Transverse colon (tissue), 4 donors: ENCODE results near the gene ECSIT. TPM values are rescaled to one million over a fixed set of nuclear protein-coding genes. Genes with fewer than 3 reads are reported as not detected.

Source experiments
- DNase-seq: peaks from one replicate; pipeline ENCODE4 v3.0.0-alpha.2; 2019
- H3K27ac ChIP-seq, 4 donors: fragments of 200-600 bp; sonication (generic); 2 replicates each; pipeline ENCODE4 v1.5.1; 2016 to 2018; ENCODE audit warnings: inconsistent platforms in 4 of 4
- H3K27me3 ChIP-seq: fragments of 200-600 bp; sonication (generic); 2 replicates; pipeline ENCODE4 v1.5.1; 2017; ENCODE audit warnings: inconsistent platforms
- H3K36me3 ChIP-seq, 4 donors: fragments of 200-600 bp; sonication (generic); 2 replicates each; pipeline ENCODE4 v1.5.1; 2017 to 2019; ENCODE audit warnings: inconsistent platforms in 4 of 4
- H3K4me1 ChIP-seq, 4 donors: fragments of 200-600 bp; sonication (generic); 2 replicates each; pipeline ENCODE4 v1.5.1; 2017 to 2020; ENCODE audit warnings: inconsistent platforms in 4 of 4
- H3K4me3 ChIP-seq, 4 donors: fragments of 200-600 bp; sonication (generic); 1 replicate in 1 of 4; 2 replicates in 3 of 4; pipeline versions ENCODE4 v1.5.1 to v1.6.1; 2017 to 2019; ENCODE audit warnings: inconsistent platforms in 4 of 4
- H3K9me3 ChIP-seq, 2 donors: fragments of 200-600 bp; sonication (generic); 2 replicates each; pipeline ENCODE4 v1.5.1; 2017 to 2019; ENCODE audit warnings: inconsistent platforms in 2 of 2
- EP300 ChIP-seq: sonication (generic); formaldehyde crosslinking; IDR thresholded peaks from one replicate; pipeline ENCODE4 v1.6.1; 2017; ENCODE audit warnings: antibody characterized with exemption, low read depth
- POLR2A ChIP-seq: fragments of 450-650 bp; IDR thresholded peaks from one replicate; pipeline ENCODE4 v1.6.1; 2016; ENCODE audit warnings: antibody characterized with exemption, mild to moderate bottlenecking, moderate library complexity
- POLR2AphosphoS5 ChIP-seq, 3 donors: sonication (generic); formaldehyde crosslinking; IDR thresholded peaks; one replicate each; pipeline ENCODE4 v1.6.1; 2016; ENCODE audit warnings: antibody characterized with exemption in 3 of 3
- WGBS, 2 donors: methylation state at CpG; one replicate each; pipeline ENCODE4 v1.1.5; 2018; ENCODE audit warnings: low coverage in 1 of 2; 5-methylcytosine and 5-hydroxymethylcytosine counted together
- in situ Hi-C, 4 donors: fragments of 200-750 bp; cut with MboI; loops; one replicate each; pipeline versions ENCODE4 v1.15.0 to v1.15.1; 2017; ENCODE audit warnings: low sequenced_read_pairs in 3 of 4, low pct_ligation_motif_present in 1 of 4, low pct_unique_long_range_greater_than_20kb in 1 of 4
- intact Hi-C: fragments of 100-400 bp; cut with DNase I; formaldehyde crosslinking; loops from one replicate; pipeline ENCODE4 v1.15.1; 2023; ENCODE audit warnings: low total_unique reads
- total RNA-seq, 4 donors: library from RNA; depleted of rRNA; stranded (reverse); fragments of >200 nt; gene quantifications; one replicate each; pipeline ENCODE4 v1.1.0, GENCODE V29; 2016
- TF ChIP-seq, protein P1 (sequence below), 5 experiments: fragments of 200-600 bp in 3 of 5; fragments of 450-650 bp in 2 of 5; sonication (generic) in 3 of 5; IDR thresholded peaks; 1 replicate in 2 of 5; 2 replicates in 3 of 5; pipeline ENCODE4 v1.5.1; 2016 to 2017; ENCODE audit warnings: antibody characterized with exemption in 5 of 5, inconsistent platforms in 3 of 5, mild to moderate bottlenecking in 2 of 5, moderate library complexity in 1 of 5

ECSIT gene
- total RNA-seq, 4 donors from 2014 or later: 20.9 to 63.4 (median 39.1) TPM

GRCh38 chr19:11494634-11495285 is 34.2 kb downstream of the ECSIT start:
- Histone ChIP-seq H3K36me3 (no peaks in the 10 kb centered on the region), H3K27ac (no peak overlapping the region), H3K4me3 (no peak overlapping the region), H3K27me3 (no peaks in the 10 kb centered on the region), H3K9me3 (no peaks in the 10 kb centered on the region), H3K4me1 (peaks cover 0 to 5% (median 3%) of the 10 kb centered on the region in 4 donors)
- TF ChIP-seq POLR2AphosphoS5 (IDR thresholded peaks at IDR 0.05) (no peak), EP300 (no peak), POLR2A (no peak)
- TF ChIP-seq, protein P1, sequence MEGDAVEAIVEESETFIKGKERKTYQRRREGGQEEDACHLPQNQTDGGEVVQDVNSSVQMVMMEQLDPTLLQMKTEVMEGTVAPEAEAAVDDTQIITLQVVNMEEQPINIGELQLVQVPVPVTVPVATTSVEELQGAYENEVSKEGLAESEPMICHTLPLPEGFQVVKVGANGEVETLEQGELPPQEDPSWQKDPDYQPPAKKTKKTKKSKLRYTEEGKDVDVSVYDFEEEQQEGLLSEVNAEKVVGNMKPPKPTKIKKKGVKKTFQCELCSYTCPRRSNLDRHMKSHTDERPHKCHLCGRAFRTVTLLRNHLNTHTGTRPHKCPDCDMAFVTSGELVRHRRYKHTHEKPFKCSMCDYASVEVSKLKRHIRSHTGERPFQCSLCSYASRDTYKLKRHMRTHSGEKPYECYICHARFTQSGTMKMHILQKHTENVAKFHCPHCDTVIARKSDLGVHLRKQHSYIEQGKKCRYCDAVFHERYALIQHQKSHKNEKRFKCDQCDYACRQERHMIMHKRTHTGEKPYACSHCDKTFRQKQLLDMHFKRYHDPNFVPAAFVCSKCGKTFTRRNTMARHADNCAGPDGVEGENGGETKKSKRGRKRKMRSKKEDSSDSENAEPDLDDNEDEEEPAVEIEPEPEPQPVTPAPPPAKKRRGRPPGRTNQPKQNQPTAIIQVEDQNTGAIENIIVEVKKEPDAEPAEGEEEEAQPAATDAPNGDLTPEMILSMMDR (IDR thresholded peaks at IDR 0.05): no peak
- in situ Hi-C loops (loop anchor here in 2 of 4 donors (25.0 kb wide), 2 partner anchors 107 to 207 kb away; partner anchors contain the start of genes EPOR (in 1 of the 2) and TSPAN16 (in 1 of the 2)), intact Hi-C loops (no loop called here)
- DNase-seq: no peak
- WGBS, 2 donors: 93 to 100% methylated on average over 1 to 25 of the region's 27 CpGs

GRCh38 chr19:11489378-11489777 is 39.6 kb downstream of the ECSIT start:
- 80% methylated on average over 7 of the region's 7 CpGs; no CpG with 5 or more reads in 1 of the 2 donors for WGBS, 2 donors
- Histone ChIP-seq H3K27me3 (no peaks in the 10 kb centered on the region), H3K36me3 (peaks cover 0 to 4% (median 0%) of the 10 kb centered on the region in 4 donors), H3K9me3 (no peaks in the 10 kb centered on the region), H3K27ac (no peak overlapping the region), H3K4me1 (peaks cover 0 to 5% (median 3%) of the 10 kb centered on the region in 4 donors), H3K4me3 (no peak overlapping the region)
- intact Hi-C loops: no loop called here
- no peak for DNase-seq
- in situ Hi-C loops: loop anchor here in 2 of 4 donors (25.0 kb wide), 2 partner anchors 102 to 202 kb away; partner anchors contain the start of genes EPOR (in 1 of the 2) and TSPAN16 (in 1 of the 2)
- TF ChIP-seq, protein P1 (IDR thresholded peaks at IDR 0.05): no peak
- TF ChIP-seq POLR2A: no peak
- TF ChIP-seq POLR2AphosphoS5 (IDR thresholded peaks at IDR 0.05): no peak
- TF ChIP-seq EP300: no peak

GRCh38 chr19:11486661-11487503 is 42.1 kb downstream of the ECSIT start:
- TF ChIP-seq, protein P1 (IDR thresholded peaks at IDR 0.05): no peak
- no peak for TF ChIP-seq POLR2AphosphoS5 (IDR thresholded peaks at IDR 0.05)
- no peak for TF ChIP-seq POLR2A
- TF ChIP-seq EP300: no peak
- Histone ChIP-seq H3K27me3 (peaks cover 23% of the 10 kb centered on the region), H3K9me3 (no peaks in the 10 kb centered on the region), H3K4me1 (peaks cover 6 to 19% (median 11%) of the 10 kb centered on the region in 4 donors), H3K4me3 (no peak overlapping the region), H3K27ac (no peak overlapping the region), H3K36me3 (peaks cover 0 to 4% (median 0%) of the 10 kb centered on the region in 4 donors)
- intact Hi-C loops: no loop called here
- no peak for DNase-seq
- WGBS, 2 donors: 87 to 91% methylated on average over 9 to 45 of the region's 45 CpGs
- in situ Hi-C loops: loop anchor here in 2 of 4 donors (25.0 kb wide), 2 partner anchors 100 to 200 kb away; partner anchors contain the start of genes EPOR (in 1 of the 2) and TSPAN16 (in 1 of the 2)
